Nephron (organoid): ENCODE measurements around the gene LRRC43.
"Not testable (repeated sequence)": the region's sequence is repeated elsewhere in the genome, so short reads cannot be mapped to it uniquely, and the experiment has no call there.

Source experiments
- H3K27ac Mint-ChIP-seq, 3 experiments: 2 replicates each; pipeline ENCODE4 v1.8.0; 2020; ENCODE audit warnings: mixed read lengths in 3 of 3, mild to moderate bottlenecking in 2 of 3, moderate library complexity in 1 of 3
- H3K27me3 Mint-ChIP-seq: 2 replicates; pipeline ENCODE4 v1.8.0; 2021; ENCODE audit warnings: low read depth, mild to moderate bottlenecking, moderate library complexity, mixed read lengths
- H3K36me3 Mint-ChIP-seq: 2 replicates; pipeline ENCODE4 v1.8.0; 2020; ENCODE audit warnings: low read depth, mixed read lengths
- H3K4me1 Mint-ChIP-seq: 2 replicates; pipeline ENCODE4 v1.8.0; 2020; ENCODE audit warnings: mixed read lengths
- H3K4me3 Mint-ChIP-seq, 3 experiments: 2 replicates each; pipeline ENCODE4 v1.8.0; 2020; ENCODE audit warnings: mild to moderate bottlenecking in 3 of 3, mixed read lengths in 3 of 3, moderate library complexity in 2 of 3
- H3K9me3 Mint-ChIP-seq: 2 replicates; pipeline ENCODE4 v1.8.0; 2020; ENCODE audit warnings: mixed read lengths
- CTCF ChIP-seq, 3 experiments: fragments of 200-600 bp; sonication (generic); IDR thresholded peaks; one replicate each; pipeline ENCODE4 v1.5.0; 2021; ENCODE audit warnings: antibody characterized with exemption in 3 of 3; ENCODE audit not compliant: unreplicated experiment in 3 of 3

Gene LRRC43

GRCh38 chr12:122168492-122168891 is 14.4 kb upstream of the LRRC43 start:
- Mint-ChIP-seq H3K4me3 (no peak overlapping the region), H3K9me3 (no peaks in the 10 kb centered on the region), H3K27ac (no peak overlapping the region), H3K4me1 (no peaks in the 10 kb centered on the region), H3K36me3 (no peaks in the 10 kb centered on the region), H3K27me3 (peaks cover under 1% of the 10 kb centered on the region)
- no peak for TF ChIP-seq CTCF (IDR thresholded peaks at IDR 0.05; ENCODE audit: unreplicated experiment in 3 of 3)

GRCh38 chr12:122171399-122171798 is 11.5 kb upstream of the LRRC43 start:
- no peak overlapping the region for H3K4me3 Mint-ChIP-seq
- no peak overlapping the region for H3K27ac Mint-ChIP-seq
- H3K27me3 Mint-ChIP-seq, result peaks cover 12% of the 10 kb centered on the region
- no peaks in the 10 kb centered on the region for H3K9me3 Mint-ChIP-seq
- H3K4me1 Mint-ChIP-seq, result no peaks in the 10 kb centered on the region
- no peaks in the 10 kb centered on the region for H3K36me3 Mint-ChIP-seq
- no peak for TF ChIP-seq CTCF (IDR thresholded peaks at IDR 0.05; ENCODE audit: unreplicated experiment in 3 of 3)

GRCh38 chr12:122172262-122172939 is 10.5 kb upstream of the LRRC43 start:
- H3K27me3 Mint-ChIP-seq, result peaks cover 15% of the 10 kb centered on the region
- no peak overlapping the region for H3K4me3 Mint-ChIP-seq
- no peak overlapping the region for H3K27ac Mint-ChIP-seq
- no peaks in the 10 kb centered on the region for H3K4me1 Mint-ChIP-seq
- H3K36me3 Mint-ChIP-seq, result no peaks in the 10 kb centered on the region
- no peaks in the 10 kb centered on the region for H3K9me3 Mint-ChIP-seq
- no peak for TF ChIP-seq CTCF (IDR thresholded peaks at IDR 0.05; ENCODE audit: unreplicated experiment in 3 of 3)

- Mint-ChIP-seq H3K27me3 (peaks cover 21% of the 10 kb centered on the region), H3K27ac (no peak within 1 kb of the TSS), H3K4me1 (no peaks in the 10 kb centered on the region), H3K9me3 (no peaks in the 10 kb centered on the region), H3K36me3 (no peaks in the 10 kb centered on the region), H3K4me3 (no peak within 1 kb of the TSS)
- no peak for TF ChIP-seq CTCF (IDR thresholded peaks at IDR 0.05; ENCODE audit: unreplicated experiment in 3 of 3)
Observed at GRCh38 chr12:122174155-122174845, 8.6 kb upstream of the LRRC43 start, which contains the start of gene IL31. IL31 (minus strand) TSS chr12:122174221; CDS start chr12:122174172, 49 bp downstream.

- not testable (repeated sequence) for H3K4me1 Mint-ChIP-seq, H3K27ac Mint-ChIP-seq, H3K4me3 Mint-ChIP-seq, H3K36me3 Mint-ChIP-seq, H3K9me3 Mint-ChIP-seq
- H3K27me3 Mint-ChIP-seq, result peaks cover 24% of the 10 kb centered on the region
Observed at GRCh38 chr12:122176473-122176872, 6.5 kb upstream of the LRRC43 start.

GRCh38 chr12:122183588-122183940 is 641 bp downstream of the LRRC43 start:
- Mint-ChIP-seq H3K4me1 (no peaks in the 10 kb centered on the region), H3K9me3 (no peaks in the 10 kb centered on the region), H3K4me3 (peak overlapping the region; percentile 72 to 76 (median 75)), H3K27ac (no peak overlapping the region), H3K27me3 (peaks cover 10% of the 10 kb centered on the region), H3K36me3 (no peaks in the 10 kb centered on the region)
- no peak for TF ChIP-seq CTCF (IDR thresholded peaks at IDR 0.05; ENCODE audit: unreplicated experiment in 3 of 3)
